Nephron (organoid): ENCODE results near the gene NEK11.
"Not testable (repeated sequence)": the region's sequence is repeated elsewhere in the genome, so short reads cannot be mapped to it uniquely, and the experiment has no call there.

Source experiments
- H3K27ac Mint-ChIP-seq, 3 experiments: 2 replicates each; pipeline ENCODE4 v1.8.0; 2020; ENCODE audit warnings: mixed read lengths in 3 of 3, mild to moderate bottlenecking in 2 of 3, moderate library complexity in 1 of 3
- H3K27me3 Mint-ChIP-seq: 2 replicates; pipeline ENCODE4 v1.8.0; 2021; ENCODE audit warnings: low read depth, mild to moderate bottlenecking, moderate library complexity, mixed read lengths
- H3K36me3 Mint-ChIP-seq: 2 replicates; pipeline ENCODE4 v1.8.0; 2020; ENCODE audit warnings: low read depth, mixed read lengths
- H3K4me1 Mint-ChIP-seq: 2 replicates; pipeline ENCODE4 v1.8.0; 2020; ENCODE audit warnings: mixed read lengths
- H3K4me3 Mint-ChIP-seq, 3 experiments: 2 replicates each; pipeline ENCODE4 v1.8.0; 2020; ENCODE audit warnings: mild to moderate bottlenecking in 3 of 3, mixed read lengths in 3 of 3, moderate library complexity in 2 of 3
- H3K9me3 Mint-ChIP-seq: 2 replicates; pipeline ENCODE4 v1.8.0; 2020; ENCODE audit warnings: mixed read lengths
- CTCF ChIP-seq, 3 experiments: fragments of 200-600 bp; sonication (generic); IDR thresholded peaks; one replicate each; pipeline ENCODE4 v1.5.0; 2021; ENCODE audit warnings: antibody characterized with exemption in 3 of 3; ENCODE audit not compliant: unreplicated experiment in 3 of 3

NEK11 gene

GRCh38 chr3:131370935-131371687, 344.4 kb downstream of the NEK11 start:
- no peak overlapping the region for H3K27ac Mint-ChIP-seq
- no peak for TF ChIP-seq CTCF (IDR thresholded peaks at IDR 0.05; ENCODE audit: unreplicated experiment in 3 of 3)
- H3K4me3 Mint-ChIP-seq, result no peak overlapping the region
- H3K27me3 Mint-ChIP-seq, result no peaks in the 10 kb centered on the region
- H3K4me1 Mint-ChIP-seq, result no peaks in the 10 kb centered on the region
- H3K9me3 Mint-ChIP-seq, result no peaks in the 10 kb centered on the region
- H3K36me3 Mint-ChIP-seq, result peaks cover 29% of the 10 kb centered on the region

- H3K9me3 Mint-ChIP-seq, result no peaks in the 10 kb centered on the region
- H3K27me3 Mint-ChIP-seq, result no peaks in the 10 kb centered on the region
- no peaks in the 10 kb centered on the region for H3K4me1 Mint-ChIP-seq
- no peak overlapping the region for H3K4me3 Mint-ChIP-seq
- H3K27ac Mint-ChIP-seq, result no peak overlapping the region
- TF ChIP-seq CTCF (IDR thresholded peaks at IDR 0.05; ENCODE audit: unreplicated experiment in 3 of 3), result no peak
- H3K36me3 Mint-ChIP-seq, result peaks cover 32% of the 10 kb centered on the region
Observed at GRCh38 chr3:131371688-131372066, 345.0 kb downstream of the NEK11 start.

- H3K36me3 Mint-ChIP-seq, result peaks cover 49% of the 10 kb centered on the region
Observed at GRCh38 chr3:131374741-131375140, 348.1 kb downstream of the NEK11 start.

DNA sequence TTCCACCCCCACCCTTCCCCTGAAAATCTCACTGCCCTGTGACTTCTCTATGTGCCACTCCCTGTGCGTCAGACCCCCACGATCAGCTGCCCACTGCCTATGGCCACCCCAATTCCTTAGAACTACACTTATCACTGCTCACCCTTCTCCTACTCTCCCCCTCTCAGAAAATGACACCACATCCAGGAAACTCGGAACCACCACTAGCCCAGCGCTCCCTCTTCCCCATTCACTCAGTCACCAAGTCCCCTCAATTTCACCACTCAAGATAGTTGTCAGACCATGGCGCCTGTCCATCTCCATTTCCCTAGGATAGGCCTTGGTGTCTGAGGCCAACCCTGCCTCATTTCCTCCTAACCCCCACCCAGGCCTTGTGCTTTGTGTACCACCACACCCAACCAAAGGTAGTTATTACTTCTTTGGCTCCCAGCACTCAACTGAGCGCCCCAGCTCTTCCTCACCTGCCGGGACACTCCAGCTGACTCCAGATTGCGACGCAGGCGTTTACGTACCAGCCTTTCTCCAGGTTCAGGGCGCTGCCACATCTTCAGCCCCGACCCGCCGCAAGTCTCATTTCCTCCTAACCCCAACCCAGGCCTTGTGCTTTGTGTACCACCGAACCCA, 354.3 kb downstream of the NEK11 start:
- peaks cover 48% of the 10 kb centered on the region for H3K36me3 Mint-ChIP-seq
- peak overlapping the region; percentile 81 to 97 (median 94) for H3K27ac Mint-ChIP-seq
- peaks cover 15% of the 10 kb centered on the region for H3K4me1 Mint-ChIP-seq
- H3K4me3 Mint-ChIP-seq, result peak overlapping the region; percentile 97 to 98 (median 97)
- not testable (repeated sequence) for H3K27me3 Mint-ChIP-seq, H3K9me3 Mint-ChIP-seq

More at GRCh38 chr3:131374741-131375140, 348.1 kb downstream of the NEK11 start:
- Mint-ChIP-seq H3K9me3 (peaks cover 2% of the 10 kb centered on the region), H3K4me1 (no peaks in the 10 kb centered on the region), H3K27ac (no peak overlapping the region), H3K4me3 (no peak overlapping the region), H3K27me3 (no peaks in the 10 kb centered on the region)
- TF ChIP-seq CTCF (IDR thresholded peaks at IDR 0.05; ENCODE audit: unreplicated experiment in 3 of 3), result no peak

DNA sequence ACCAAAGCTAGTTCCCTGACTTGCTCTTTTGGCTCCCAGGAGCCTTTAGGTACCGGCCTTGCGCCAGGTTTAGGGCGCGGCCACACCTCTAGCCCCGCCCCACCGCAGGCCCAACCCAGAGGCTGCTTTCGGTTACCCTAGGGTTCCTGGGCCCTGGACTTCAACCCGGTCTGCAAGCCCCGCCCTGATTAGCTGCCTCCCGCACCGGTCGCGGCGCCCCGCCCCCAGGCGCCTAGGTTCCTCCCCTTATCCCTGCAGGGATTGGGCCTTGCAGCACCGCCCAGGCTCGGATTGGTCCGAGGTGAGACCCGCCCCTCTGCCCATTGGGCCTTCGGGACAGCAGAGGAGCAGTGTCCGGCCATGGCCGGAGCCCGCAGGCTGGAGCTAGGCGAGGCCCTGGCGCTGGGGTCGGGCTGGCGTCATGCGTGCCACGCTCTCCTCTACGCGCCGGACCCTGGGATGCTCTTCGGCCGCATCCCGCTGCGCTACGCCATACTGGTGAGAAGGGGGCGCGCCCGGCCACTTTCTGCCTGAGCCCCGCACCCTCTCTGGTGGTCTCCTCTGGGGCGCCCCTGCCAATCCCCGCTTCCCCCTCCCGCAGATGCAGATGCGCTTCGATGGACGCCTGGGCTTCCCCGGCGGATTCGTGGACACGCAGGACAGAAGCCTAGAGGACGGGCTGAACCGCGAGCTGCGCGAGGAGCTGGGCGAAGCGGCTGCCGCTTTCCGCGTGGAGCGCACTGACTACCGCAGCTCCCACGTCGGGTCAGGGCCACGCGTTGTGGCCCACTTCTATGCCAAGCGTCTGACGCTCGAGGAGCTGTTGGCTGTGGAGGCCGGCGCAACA, 355.0 kb downstream of the NEK11 start, which contains the start of gene NUDT16:
Gene NUDT16, plus strand, starts transcription at position 330 of the 847 bp plus-strand sequence. Its CDS starts 31 bp downstream, at position 361.
- Mint-ChIP-seq H3K4me3 (peak within 1 kb of the TSS; percentile 97 to 98 (median 97)), H3K4me1 (peaks cover 15% of the 10 kb centered on the region), H3K36me3 (peaks cover 52% of the 10 kb centered on the region), H3K27ac (peak within 1 kb of the TSS; percentile 81 to 97 (median 94)), H3K27me3 (no peaks in the 10 kb centered on the region), H3K9me3 (peaks cover 2% of the 10 kb centered on the region)
- TF ChIP-seq CTCF (IDR thresholded peaks at IDR 0.05; ENCODE audit: unreplicated experiment in 3 of 3), result no peak
